NOMO-1 treated with dmso at 0.1 percent for 144 hours (cell line): ENCODE measurements around the gene MRPS35.
"Not testable (repeated sequence)": the region's sequence is repeated elsewhere in the genome, so short reads cannot be mapped to it uniquely, and the experiment has no call there.

Source experiments
- DNase-seq: peaks from one replicate; lab custom pipeline; 2025; ENCODE audit not compliant: unreplicated experiment; lab: John Stamatoyannopoulos, UW

The MRPS35 gene

DNA sequence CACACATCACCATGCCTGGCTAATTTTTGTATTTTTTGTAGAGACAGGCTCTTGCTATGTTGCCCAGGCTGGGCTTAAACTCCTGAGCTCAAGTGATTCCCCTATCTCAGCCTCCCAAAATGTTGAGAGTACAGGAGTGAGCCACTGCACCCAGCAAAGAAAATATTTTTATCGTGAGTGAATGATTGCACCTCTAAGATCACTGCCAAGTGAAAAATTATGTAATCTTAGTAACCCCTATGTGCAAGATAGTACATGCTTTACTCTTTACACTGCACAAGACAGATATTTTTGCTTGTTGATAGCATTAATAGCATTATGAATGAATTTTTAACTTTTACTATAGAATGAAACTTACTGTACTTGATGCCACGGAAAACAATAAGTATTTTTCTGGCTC is 3.4 kb upstream of the MRPS35 start:
- DNase-seq: no peak

DNA sequence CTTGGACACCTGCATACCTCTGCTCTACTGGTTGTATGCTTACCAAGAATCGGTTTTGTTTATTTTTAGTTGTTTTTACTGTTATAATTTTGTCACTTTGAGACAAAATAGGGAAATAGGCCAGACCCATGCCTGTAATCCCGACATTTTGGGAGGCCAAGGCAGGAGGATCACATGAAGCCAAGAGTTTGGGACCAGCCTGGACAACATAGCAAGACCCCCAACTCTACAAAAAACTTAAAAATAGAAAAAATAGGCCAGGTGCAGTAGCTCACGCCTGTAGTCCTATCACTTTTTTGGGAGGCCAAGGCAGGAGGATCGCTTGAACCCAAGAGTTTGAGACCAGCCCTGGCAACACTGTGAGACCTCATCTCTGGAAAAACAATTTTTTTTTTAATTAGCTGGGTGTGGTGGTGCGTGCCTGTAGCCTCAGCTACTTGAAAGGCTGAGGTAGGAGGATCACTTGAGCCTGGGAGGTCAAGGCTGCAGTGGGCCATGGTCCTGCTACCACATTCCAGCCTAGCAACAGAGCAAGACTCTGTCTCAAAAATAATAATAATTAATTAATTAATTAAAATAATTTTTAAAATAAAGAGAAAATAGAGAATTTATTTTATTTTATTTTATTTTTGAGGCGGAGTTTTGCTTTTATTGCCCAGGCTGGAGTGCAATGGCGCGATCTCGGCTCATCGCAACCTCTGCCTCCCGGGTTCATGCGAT is 1.3 kb upstream of the MRPS35 start:
- no peak for DNase-seq

DNA sequence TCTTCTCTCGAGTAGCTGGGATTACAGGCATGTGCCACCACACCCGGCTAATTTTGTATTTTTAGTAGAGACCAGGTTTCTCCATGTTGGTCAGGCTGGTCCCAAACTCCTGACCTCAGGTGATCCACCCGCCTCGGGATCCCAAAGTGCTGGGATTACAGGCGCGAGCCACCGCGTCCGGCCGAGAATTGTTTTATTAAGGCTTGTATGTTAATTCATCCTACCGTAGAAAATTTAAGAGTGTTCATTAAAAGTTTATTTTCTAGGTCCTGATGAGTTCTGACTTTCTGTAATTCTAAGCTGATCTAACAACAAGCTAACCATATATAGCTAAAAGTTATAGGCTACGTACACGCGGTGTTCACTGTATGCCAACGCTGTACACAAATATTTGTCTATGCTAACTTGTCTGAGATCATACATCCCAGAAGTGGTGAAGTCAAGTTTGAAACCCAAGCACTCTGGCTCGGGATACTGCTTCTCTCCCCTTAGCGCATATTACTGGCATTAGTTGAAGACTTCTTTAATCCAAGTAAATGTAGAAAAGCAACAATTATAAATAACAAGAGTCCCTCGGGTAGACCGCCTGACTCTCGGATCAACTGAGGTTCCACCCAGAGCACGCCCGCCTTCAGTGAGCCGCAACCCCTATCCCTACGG is 570 bp upstream of the MRPS35 start:
- no peak for DNase-seq

DNA sequence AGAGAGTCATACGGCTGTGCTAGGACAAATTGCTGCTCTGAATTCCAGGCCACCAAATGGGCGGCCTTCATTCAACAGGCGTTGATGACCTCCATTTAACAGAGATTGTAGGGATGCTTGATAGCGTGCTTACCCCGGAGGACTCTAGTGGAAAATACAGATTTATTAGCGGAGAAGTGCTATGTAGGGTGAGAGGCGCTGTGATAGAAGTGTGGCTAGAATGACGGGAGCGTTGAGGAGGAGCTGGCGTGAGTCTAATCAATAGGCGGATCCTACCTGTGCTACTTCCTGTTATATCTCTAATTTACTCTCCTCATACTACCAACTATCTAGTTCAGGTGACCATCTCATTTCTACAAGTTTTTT is 668 bp downstream of the MRPS35 start:
- no peak for DNase-seq

DNA sequence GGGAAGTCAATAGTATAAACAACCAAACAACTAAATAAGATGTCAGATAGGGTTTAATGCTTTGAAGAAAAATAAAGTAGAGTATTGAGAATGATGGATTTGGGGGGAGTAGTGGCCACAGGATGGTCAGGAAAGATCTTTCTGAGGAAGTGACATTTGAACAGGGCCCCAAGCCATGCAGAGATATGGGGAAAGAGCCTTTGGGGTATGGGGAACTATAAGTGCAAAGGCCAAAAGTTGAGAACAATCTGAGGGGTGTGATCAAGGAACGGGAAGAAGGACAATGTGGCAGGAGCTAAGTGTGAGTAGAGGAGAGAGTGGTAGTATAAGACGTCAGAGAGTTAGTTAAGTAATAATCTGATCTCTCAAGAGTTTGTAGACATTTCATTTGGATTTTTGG is 1.3 kb downstream of the MRPS35 start:
- DNase-seq: no peak

DNA sequence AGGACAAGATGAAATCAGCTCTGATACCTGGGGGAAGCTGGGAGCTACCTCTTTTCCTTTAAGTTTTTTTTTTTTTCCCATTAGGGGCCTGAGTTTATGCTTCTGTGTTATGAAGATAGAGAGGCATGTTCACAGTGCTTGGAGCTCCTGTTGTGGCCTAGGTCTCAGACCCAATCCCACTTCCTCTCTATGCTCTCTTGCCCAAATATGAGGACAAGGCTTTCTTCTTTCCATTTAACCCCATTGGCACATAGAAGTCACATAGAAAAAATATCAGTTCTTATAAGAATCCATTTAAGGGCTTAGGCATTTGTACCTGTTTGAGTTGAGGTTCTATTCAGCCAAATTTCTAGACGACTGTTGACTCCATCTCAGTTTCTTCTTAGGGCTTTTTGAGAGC is 12.6 kb downstream of the MRPS35 start:
- DNase-seq: no peak

DNA sequence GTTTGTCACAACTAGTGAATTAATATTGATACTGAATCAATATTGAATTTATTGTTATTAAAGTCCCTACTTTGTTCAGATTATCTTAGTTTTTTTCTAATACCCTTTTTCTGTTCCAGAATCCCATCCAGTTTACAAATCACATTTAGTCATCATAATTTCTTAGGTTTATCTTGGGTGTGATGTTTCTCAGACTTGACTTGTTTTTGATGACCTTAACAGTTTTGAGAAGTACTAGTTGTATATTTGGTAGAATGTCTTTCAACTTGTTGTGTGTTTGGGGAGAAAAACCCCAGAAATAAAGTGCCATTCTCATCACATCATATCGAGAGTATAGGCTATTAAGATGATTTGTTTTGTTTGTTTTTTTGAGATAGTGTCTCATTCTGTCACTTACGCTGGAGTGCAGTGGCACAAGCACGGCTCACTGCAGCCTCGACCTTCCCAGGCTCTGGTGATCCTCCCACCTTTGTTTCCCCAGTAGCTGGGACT is 19.5 kb downstream of the MRPS35 start:
- DNase-seq: no peak

DNA sequence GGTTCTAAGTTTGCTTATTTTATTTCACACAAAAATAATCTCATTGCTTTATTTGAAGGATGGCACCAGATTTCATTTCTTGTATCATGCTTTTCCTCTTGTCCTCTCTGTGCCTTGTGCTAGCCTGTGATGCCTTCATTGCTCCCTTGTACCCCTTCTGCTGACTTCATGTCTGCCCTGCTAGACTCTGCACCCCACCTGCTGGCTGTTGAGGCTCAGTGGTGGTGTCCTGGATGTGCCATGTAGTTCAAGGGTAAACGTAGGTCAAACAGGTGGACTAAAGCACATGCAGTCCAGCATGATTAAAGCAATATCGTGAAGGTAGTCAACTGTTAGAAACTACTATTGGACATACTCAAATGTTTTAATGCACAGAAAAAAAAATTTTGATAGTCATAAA is 21.6 kb downstream of the MRPS35 start:
- DNase-seq: no peak

DNA sequence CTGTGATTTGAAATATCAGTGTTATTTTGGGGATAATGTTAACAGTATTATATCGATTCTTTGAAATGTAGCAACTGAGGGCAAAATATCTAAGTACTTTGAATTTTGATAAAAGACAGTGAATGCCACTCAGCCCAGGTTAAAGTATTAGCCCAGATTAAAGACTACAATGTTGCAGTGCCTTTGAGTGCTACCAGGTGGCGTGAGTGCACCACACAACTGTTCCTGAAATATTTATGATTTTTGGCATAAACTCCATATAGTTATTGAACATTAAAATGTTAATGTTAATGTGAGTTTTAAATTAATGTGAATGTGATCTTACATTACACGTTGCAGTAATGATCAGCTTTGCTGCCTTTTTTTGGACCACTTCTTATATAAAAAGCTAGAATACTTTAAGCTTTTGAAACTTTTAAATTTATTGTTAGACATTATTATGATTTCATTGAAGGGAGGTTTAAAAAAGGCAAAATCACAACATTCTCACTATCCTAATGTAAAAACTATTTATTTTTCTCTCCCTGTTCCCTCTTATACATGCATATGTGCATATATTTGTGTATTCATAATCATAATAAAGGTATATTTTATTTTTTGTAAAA is 22.5 kb downstream of the MRPS35 start:
- DNase-seq: no peak

DNA sequence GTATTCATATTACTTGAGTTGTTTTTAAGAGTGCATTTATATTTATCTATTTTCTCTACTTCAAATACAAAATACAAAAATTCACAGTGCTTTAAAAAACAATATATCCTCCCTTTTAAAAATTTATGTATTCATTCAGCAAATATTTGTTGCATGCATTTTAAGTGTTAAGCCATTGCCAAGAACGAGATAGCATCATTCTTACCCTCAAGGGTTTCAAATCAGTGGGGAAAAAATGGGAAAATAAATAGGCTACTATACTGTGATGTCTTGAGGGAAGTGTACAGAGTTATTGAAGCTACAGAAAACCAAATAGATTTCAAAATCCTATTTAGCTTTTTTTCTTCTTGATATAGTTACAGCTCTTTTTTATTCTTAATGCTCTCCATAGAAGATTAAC is 23.2 kb downstream of the MRPS35 start:
- DNase-seq: no peak

DNA sequence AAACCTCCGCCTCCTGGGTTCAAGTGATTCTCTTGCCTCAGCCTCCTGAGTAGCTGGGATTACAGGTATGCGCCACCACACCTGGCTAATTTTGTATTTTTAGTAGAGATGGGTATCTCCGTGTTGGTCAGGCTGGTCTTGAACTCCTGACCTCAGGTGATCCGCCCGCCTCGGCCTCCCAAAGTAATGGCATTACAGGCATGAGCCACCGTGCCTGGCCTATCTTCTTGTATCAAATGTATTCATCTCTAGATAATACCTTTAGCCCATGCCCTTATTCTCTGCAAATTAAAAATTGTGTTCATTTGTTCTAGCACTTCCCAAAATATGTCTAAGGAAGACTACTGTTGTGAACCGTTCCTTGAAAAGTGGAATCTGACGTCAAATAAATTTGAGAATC is 23.7 kb downstream of the MRPS35 start:
- not testable (repeated sequence) for DNase-seq

DNA sequence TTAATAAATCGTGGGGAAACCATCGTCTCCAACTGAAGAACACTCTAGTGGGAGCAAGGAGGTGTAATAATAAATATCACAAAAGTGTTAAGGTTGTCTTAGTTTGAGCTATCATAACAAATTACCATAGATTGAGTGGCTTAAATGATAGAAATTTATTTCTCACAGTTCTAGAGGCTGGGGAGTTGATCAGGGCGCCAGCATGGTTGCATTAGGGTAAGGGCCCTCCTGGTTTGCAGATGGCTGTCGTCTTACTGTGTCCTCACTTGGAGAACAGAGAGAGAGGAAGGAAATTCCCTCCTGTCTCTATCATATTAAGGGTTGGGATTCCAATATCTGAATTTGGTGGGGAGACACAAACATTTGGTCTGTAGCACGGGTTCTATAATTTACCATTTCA is 33.0 kb downstream of the MRPS35 start:
- DNase-seq: no peak

DNA sequence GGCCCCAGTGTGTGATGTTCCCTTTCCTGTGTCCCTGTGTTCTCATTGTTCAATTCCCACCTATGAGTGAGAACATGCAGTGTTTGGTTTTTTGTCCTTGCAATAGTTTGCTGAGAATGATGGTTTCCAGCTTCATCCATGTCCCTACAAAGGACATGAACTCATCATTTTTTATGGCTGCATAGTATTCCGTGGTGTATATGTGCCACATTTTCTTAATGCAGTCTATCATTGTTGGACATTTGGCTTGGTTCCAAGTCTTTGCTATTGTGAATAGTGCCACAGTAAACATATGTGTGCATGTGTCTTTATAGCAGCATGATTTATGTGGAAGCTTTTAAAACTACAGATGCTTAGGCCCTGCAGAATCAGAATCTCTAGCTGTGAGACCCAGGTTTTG is 35.1 kb downstream of the MRPS35 start:
- DNase-seq: not testable (repeated sequence)

DNA sequence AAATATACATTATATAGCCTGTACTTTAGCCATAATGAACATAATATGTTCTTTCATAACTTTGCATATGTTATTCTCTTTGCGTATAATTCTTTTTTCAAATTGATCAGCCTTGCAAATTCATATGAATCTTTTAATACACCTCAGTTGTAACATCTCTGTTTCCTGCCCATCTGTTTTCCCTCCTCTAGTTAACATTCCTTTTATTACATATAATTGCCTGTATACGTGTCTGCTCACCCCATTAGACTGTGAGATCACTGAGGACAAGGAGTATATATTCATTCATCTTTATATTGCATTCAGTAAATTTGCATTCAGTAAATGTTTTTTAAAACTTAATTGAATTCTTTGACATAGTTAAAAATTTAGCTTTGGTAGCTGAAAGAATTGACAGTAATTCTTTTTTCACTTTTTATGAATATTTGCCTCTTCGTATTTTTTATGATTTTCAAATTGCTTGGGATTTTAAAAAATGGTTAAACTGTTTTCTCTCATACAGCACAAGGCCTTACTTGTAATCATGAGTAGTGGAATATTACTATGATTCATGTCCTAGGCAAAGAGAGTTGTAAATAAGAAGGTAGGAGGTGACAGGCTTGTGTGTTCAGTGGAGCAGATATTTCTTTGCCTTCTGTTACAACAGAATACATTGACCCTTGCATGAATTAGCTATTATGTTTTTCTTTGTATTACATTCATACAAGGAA is 36.6 kb downstream of the MRPS35 start:
- no peak for DNase-seq

DNA sequence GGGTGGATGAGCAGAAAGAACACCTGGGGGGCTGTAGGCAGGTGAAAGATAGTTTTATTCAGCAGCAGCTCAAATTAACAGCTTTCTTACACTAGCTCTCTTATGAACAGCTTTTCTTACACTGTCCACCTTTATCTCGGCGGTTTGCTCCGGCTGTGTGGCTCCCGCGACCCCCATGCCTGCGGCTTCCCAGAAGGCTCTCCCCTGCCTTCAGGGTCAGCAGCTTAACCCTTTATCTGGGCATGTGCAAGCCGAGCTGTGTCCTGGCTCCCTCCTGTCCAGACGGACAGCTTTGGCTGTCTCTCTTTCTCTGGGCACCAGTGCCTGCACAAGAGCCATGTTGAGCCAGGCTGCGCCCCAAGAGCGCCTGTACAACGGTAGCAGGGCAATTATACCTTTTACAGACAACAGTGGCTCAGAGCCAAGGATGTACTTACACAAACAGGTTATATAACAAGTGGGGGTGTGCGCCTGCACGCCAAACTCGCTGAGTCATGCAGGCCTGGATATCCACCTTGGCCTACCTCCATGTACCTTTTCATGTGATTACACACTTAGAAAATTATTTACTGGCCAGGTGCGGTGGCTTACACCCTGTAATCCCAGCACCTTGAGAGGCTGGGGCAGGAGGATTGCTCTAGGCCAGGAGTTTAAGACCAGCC is 40.9 kb downstream of the MRPS35 start:
- no peak for DNase-seq

DNA sequence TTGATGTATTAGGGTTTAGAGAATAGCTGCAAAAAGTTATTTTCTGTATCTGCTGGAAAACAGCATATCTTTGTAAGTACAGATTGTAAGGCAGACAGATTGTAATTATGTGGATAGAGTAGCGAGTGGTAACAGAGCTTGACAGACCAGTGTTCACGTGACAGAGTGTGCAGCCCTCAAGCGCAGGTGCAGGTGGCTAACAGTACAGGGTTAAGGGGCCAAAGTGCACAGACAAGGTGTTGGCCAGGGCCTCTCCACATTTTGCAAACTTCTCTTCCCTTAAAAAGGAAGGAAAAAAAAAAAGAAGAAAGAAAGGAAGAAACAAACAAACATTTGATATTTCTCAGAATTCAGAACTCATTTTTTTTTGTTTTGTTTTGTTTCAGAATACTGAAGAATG is 44.2 kb downstream of the MRPS35 start:
- no peak for DNase-seq

DNA sequence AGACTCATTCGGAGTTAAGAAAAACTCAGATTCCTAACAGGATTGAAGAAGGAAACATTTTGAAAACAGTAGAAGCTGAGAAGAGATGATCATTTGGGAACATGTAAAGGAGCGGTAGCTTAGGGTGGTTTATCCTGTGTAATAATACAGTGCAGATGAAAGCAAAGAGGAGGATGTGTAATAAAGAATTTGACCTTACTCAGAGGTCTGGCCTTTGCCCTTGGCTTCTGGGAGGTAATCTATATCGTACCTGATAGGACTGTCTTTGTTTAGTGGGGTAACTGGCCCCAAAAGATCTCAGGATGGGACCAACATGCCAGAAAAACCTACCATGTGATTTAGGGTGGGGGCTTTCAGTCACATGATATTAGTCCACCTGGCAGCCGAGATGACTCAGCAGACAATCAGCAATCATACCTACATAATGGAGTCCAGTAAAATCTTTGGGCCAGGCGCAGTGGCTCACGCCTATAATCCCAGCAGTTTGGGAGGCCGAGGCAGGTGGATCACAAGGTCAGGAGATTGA is 46.1 kb downstream of the MRPS35 start:
- DNase-seq: no peak

DNA sequence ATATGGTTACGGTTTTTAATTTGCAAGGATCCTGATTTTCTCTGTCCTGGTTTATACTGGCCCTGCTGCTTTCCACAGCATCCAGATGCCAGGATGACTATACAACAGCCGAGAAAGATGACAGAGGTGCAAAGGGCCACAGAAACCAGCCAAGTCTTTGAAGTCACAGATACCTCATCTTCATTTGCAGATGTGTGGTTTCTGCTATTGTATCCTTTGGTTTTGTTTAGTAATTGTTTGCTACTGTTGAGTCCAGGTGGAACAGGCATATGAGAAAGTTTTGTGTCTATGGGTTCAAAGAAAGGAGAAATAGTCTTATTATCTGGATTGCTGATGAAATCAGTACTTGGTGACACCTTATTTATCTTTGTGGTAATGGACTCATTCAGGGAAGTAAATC is 52.1 kb downstream of the MRPS35 start:
- no peak for DNase-seq

DNA sequence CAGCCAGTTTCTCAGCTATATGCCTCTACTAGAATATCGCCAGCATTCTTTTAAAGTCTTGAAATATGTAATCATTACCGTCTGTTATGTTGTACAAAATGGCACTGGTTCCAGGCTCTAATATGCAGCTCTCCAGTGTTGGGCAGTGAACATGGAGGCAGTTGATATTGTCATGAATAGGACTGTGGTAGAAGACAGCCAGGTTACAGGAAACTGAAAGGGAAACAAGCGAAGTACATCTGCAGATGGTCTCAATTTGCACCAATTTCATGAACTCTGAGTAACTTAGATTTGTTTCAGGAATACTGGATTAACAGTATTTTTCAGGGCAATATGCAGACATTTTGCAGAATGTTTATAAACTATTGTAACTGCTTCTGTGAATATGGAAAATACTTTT is 56.0 kb downstream of the MRPS35 start:
- no peak for DNase-seq

DNA sequence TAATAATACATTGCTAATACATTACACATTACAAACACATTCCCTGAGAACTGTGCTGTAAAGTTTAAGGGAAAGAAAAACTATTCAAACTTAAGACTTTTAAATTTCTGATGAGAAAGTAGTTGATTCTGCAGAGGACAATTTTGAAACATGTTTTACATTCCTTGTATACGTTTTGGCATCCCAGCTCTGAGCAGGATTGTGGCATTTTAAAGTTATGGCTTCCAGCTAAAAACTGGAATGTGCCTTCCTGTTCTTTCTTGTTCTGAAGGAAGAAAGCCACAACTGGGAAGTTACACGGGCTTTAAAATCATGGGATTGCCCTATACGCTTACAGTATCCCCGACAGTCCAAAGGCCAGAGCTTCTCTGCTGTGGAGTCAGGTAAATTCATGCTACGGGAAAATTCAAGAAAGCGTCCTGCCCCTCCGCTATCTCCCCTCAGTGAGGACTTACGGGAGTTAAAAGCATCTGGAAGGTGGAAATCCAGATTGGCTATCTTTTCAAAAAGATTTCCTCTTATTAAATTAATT is 58.6 kb downstream of the MRPS35 start:
- no peak for DNase-seq
